ENCODE data around the gene TEX14.
"Not testable (repeated sequence)": the region's sequence is repeated elsewhere in the genome, so short reads cannot be mapped to it uniquely, and the experiment has no call there.

The TEX14 gene

GRCh38 chr17:58557981-58558380 is 133.9 kb downstream of the TEX14 start:
- DNase-seq, result no peak

DNA sequence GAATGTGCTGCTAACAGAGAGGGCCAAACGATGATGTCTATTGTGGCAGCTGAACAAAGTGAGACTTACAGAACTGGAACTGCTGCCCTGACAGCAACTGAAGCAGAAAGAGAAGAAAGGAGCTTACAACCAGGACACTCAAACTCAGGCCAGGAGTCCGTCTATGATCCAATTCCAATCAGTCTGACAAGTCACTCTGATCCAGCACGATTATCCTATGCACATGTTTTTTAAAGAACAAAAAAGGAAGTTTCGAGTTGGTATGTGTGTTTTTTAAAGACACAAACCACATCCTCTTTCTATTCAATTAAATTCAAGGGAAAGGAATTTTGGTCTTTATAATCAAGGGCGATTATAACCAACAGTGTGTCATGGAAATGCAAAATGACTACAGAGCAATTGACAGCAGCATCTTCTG is 135.0 kb downstream of the TEX14 start:
- no peak for DNase-seq

DNA sequence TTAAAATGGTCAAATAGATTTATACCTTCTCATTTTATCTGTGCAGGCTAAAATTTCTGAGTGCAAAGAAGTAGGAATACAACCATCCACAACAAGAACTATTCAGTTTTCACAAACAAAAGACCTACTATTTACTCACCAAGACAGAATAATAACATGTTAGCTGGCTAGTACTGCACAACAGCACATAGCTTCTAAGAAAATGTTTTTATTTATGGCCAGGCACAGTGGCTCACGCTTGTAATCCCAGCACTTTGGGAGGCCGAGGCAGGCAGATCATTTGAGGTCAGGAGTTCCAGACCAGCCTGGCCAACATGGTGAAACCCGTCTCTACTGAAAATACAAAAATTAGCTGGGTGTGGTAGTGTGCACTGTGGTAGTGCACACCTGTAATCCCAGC is 136.7 kb downstream of the TEX14 start:
- not testable (repeated sequence) for DNase-seq

GRCh38 chr17:58541249-58541648 is 150.6 kb downstream of the TEX14 start:
- DNase-seq, result no peak

DNA sequence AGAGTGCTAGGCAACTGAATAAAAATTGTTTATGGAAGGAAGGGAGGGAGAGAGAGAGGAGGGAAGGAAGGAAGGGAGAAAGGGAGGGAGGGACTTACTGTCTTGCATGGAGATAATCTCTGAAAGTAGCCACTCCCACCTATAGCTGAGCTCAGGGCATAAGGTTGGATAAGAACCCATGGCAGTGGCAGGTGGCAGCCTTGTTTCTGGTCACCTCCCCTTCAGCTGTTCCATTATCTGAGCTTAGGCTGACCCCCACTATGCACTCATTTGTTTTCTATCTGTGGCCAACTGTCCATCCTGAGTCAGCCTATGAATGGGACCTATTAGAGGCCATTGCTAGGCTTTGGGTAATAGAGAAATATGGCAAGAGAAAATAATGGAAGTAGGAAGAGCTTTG is 152.1 kb downstream of the TEX14 start:
- DNase-seq, result no peak

- DNase-seq, result no peak
These were observed 152.9 kb downstream of the TEX14 start for GRCh38 chr17:58538811-58539409.

- no peak for DNase-seq
These were observed 154.6 kb downstream of the TEX14 start for GRCh38 chr17:58537266-58537665.

DNA sequence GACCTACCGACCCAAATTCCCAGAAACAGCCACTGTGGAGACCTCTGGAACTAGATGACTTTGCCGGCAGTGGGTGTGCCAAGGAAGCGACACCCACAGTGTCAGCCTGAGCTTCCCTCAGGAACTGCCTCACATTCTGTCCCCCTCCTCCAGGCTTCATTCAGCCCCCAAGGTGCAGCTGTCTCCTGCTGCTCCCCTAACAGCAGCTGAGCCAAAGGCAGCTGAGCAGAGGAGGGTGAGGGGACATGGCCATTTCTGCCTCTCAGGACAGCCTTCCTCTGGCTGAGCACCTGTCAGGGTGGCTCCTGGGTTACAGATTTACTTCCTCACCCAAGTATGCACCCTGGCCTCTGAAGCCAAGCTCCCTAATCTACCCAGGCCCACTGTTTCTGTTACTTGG is 155.3 kb downstream of the TEX14 start:
- no peak for DNase-seq

- no peak for DNase-seq
These were observed 156.4 kb downstream of the TEX14 start for GRCh38 chr17:58535431-58535830.

DNA sequence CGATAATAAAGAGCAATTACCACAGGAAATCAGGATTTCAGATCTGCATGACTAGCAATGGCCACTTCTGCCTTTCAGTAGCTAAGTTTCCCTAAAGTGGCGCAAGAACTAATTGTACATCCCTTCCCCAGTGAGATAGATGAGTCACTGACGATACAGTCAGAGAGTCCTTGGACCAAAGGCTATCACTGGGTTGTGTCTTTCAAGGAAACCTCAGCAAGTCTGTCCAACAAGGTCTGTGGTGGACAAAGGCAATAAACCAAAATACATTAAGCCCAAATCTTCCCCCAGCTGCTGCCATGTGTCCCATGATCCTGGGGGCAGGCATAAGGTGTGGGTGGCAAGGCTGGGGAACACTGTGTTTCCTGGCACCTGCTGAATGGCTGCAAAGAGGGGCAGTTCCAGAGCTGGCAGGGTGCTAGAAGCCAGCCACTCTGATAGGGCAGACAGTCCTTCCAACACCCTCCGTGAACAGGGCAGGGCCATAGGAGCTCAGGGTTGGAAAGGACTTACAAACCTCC is 156.9 kb downstream of the TEX14 start:
- no peak for DNase-seq

DNA sequence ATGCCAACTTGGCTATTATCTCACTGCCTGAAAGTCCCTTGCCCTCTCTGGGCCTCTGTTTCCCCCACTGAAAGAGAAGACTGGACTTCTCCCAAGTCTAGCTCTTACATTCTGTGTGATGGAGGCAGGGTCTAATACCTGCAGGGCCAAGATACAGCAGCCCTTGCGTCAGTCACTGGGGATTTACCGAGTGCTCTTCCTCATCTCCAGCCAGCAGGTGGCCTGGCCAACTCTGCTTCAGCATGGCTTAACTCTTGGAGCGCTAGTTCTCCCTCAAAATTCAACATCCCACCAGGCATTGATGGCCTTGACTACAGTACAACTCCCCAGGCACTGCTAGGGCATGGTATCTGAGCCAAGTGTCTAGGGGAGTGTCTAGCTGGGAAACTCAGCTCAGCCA is 157.5 kb downstream of the TEX14 start:
- DNase-seq, result no peak

- no peak for DNase-seq
These were observed 158.1 kb downstream of the TEX14 start for GRCh38 chr17:58533616-58534188.

DNA sequence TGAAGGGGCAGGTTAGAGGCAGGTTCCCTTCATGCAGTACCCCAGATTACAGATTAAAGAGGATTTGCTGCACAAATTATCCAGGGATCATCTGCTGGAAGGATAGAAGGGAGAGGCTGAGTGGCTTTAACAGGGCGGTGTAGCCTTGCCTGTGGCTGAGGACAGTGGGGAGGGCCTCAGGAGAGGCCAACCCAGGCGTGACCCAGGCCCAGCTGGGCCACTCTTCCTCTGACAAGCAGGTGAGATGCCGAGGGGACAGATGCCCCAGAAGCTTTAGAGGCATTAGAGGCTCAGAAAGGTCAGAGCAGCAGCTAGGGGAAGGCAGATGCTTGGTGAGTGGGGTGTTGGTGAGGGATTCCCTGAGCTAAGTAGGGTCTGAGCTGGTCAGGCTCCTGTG is 159.3 kb downstream of the TEX14 start:
- DNase-seq, result no peak

- DNase-seq, result no peak
These were observed 159.9 kb downstream of the TEX14 start for GRCh38 chr17:58531661-58532554.

DNA sequence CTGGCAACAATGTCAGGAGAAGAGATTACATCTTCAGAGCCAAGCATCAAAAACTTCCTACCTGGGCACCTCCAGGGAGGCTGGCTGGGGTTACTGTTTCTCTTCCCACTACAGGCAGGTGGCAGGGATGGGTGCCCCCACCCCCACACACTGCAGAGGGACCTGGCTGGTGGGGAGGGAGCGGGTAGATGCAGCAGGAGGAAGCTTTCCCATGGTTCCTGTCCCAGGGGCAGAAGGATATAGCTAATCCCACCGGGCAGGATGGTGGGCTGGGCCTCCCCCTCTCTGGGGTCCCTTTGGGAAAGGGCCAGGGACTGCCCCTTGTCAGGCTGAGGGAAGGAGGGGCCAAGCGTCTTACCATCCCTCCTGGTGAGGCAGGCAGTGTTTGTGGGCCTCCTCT is 160.7 kb downstream of the TEX14 start:
- DNase-seq, result no peak

DNA sequence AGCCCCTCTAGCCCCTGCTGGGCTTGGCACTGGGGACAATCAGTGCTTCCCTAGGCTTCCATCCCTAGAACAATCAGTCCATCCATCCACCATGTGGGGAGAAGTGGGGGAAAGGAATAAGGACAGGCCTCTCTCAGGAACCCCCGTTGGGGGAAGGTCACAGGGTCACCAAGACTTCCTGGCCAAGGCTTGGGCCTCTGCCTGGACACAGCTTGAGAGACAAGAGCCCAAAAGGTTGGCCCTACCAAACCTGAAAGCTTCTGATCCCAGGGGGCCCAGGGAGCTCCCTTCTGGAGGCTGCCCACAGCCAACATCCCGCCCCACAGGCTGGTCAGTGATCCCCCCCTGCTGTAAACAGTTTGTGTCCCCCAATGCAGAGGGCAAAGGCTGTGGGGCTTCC is 161.2 kb downstream of the TEX14 start:
- DNase-seq, result no peak

- no peak for DNase-seq
These were observed 162.6 kb downstream of the TEX14 start for GRCh38 chr17:58529275-58529674.

GRCh38 chr17:58528443-58528842 is 163.4 kb downstream of the TEX14 start:
- no peak for DNase-seq

DNA sequence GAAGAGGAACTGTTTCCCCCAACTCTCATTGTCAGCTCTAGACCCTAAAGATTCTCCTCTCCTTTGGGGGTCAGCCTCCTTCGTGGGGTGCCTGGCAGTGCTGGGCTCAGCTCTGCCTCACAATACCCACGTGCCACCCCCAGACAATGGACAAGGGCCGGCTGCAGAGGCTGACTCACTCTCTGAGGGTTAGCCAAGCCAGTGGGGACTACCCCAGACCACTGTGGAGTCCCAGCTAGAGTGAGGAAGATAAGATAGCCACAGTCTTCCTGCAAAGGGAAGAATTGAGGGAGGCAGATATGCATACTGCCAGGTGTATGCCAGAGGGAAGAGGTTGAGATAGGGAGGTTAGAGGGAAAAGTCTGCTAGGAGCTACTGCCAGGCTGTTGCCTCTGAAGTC is 163.9 kb downstream of the TEX14 start:
- no peak for DNase-seq

DNA sequence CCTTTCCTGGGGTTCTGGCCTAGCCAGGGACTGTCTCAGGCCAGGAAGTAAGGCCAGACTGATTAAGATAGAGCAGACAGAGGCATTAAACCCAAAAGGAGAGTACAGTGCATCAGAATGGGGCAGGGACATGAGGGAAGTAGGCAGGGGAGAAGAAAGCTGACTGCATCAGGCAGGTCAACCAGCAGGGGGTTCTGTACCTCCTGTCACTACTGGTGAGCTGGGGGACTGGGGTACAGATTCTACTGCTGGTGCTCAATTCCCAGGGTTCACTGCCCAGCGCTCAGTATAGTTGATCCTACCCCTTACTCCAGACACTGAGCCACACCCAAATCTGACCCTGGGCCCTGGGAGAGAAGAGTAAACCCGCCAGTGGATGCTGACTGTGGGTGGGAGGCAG is 164.5 kb downstream of the TEX14 start:
- DNase-seq, result no peak

DNA sequence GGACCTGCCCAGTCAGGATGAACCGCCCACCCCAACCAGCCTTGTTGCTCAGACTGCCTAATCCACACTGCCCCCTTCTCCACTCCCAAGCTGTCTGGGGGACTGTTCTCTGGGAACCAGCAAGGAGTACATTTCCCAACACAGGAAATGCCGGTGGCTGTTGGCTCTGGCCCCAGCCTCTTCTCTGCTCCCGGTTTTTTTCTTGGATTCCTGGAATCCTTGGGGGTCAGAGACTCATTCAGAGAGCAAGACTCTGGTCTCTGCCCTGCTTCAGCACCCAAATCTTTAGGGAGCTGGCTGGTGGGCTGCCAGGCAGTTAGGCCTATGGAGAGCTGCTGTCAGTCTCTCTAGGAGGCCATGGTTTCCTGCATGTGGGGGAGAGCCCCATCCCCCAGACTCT is 166.6 kb downstream of the TEX14 start:
- DNase-seq, result no peak

DNA sequence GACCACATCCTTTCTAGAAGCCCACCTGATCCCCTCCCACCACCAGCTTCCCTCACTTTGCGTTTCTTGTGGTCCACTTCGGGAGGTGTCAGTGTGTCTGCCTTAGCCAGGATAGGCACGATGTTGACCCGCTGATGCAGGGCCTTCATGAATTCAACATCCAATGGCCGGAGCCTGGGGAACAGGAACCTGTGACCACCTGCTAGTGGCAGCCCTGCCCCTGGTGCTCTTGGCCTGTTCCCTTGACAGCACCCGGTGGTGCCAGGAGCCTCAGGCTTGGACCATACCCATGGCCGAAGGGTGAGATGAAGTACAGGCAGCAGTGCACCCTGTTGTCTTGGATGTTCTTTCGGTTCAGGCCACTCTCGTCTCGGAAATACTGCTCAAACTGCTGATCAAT is 170.2 kb downstream of the TEX14 start:
- no peak for DNase-seq

- DNase-seq, result no peak
These were observed 170.9 kb downstream of the TEX14 start for GRCh38 chr17:58520843-58521430.

Measured in GOT3 (cell line).